Keratinocyte (primary cell): ENCODE data around the gene DNAH11. TPM values are rescaled to one million over a fixed set of nuclear protein-coding genes. Genes with fewer than 3 reads are reported as not detected.

Source experiments
- DNase-seq: peaks from one replicate; pipeline ENCODE4 v3.0.0-alpha.2; 2011; ENCODE audit warnings: low read depth, missing footprints, low spot score
- FAIRE-seq: peaks from 2 replicates; lab custom pipeline; 2011; peaks lifted over from hg19 to GRCh38; lab: Jason Lieb, UNC
- H2AFZ ChIP-seq: 2 replicates; pipeline ENCODE4 v1.6.0; 2012; ENCODE audit warnings: low read length, control low read depth, inconsistent platforms; ENCODE audit not compliant: control insufficient read depth
- H3K27ac ChIP-seq: 2 replicates; pipeline ENCODE4 v1.5.1; 2011; ENCODE audit warnings: low read length; ENCODE audit not compliant: control insufficient read depth, insufficient read depth
- H3K27me3 ChIP-seq: 3 replicates; pipeline ENCODE4 v1.6.0; 2011; ENCODE audit warnings: low read length; ENCODE audit not compliant: control insufficient read depth, insufficient read depth; ENCODE audit errors: extremely low read depth
- H3K36me3 ChIP-seq, 2 experiments: 2 replicates in 1 of 2; 3 replicates in 1 of 2; pipeline ENCODE4 v1.5.1; 2011; ENCODE audit warnings: low read length in 2 of 2, mild to moderate bottlenecking in 1 of 2; ENCODE audit not compliant: control insufficient read depth in 2 of 2, insufficient read depth in 2 of 2; ENCODE audit errors: extremely low read depth in 1 of 2
- H3K4me1 ChIP-seq: 3 replicates; pipeline ENCODE4 v1.5.1; 2011; ENCODE audit warnings: low read length; ENCODE audit not compliant: control insufficient read depth, insufficient read depth; ENCODE audit errors: extremely low read depth
- H3K4me2 ChIP-seq: 3 replicates; pipeline ENCODE4 v1.6.0; 2011; ENCODE audit warnings: low read depth, low read length; ENCODE audit not compliant: control insufficient read depth, insufficient read depth; ENCODE audit errors: extremely low read depth
- H3K4me3 ChIP-seq, 3 experiments: fragments of 200-600 bp in 1 of 3; sonication (generic) in 1 of 3; 2 replicates in 2 of 3; 3 replicates in 1 of 3; pipeline ENCODE4 v1.5.1; 2011 to 2016; ENCODE audit warnings: low read length in 3 of 3, mild to moderate bottlenecking in 3 of 3, control low read depth in 2 of 3, inconsistent platforms in 1 of 3, low read depth in 1 of 3, mixed read lengths in 1 of 3, mixed run types in 1 of 3, moderate library complexity in 1 of 3; ENCODE audit not compliant: control insufficient read depth in 2 of 3, insufficient read depth in 2 of 3; ENCODE audit errors: extremely low read depth in 1 of 3
- H3K79me2 ChIP-seq: 2 replicates; pipeline ENCODE4 v1.6.0; 2012; ENCODE audit warnings: low read length; ENCODE audit not compliant: control insufficient read depth, insufficient read depth
- H3K9ac ChIP-seq: 3 replicates; pipeline ENCODE4 v1.6.0; 2011; ENCODE audit warnings: low read length; ENCODE audit not compliant: control insufficient read depth, insufficient read depth; ENCODE audit errors: extremely low read depth
- H3K9me1 ChIP-seq: 3 replicates; pipeline ENCODE4 v1.6.0; 2011; ENCODE audit warnings: low read length; ENCODE audit not compliant: control insufficient read depth, insufficient read depth; ENCODE audit errors: extremely low read depth
- H3K9me3 ChIP-seq: 2 replicates; pipeline ENCODE4 v1.5.1; 2012; ENCODE audit warnings: low read depth, low read length; ENCODE audit not compliant: control insufficient read depth
- H4K20me1 ChIP-seq: 3 replicates; pipeline ENCODE4 v1.6.0; 2011; ENCODE audit warnings: low read length; ENCODE audit not compliant: control insufficient read depth, insufficient read depth; ENCODE audit errors: extremely low read depth
- EZH2 ChIP-seq: IDR thresholded peaks from one replicate; pipeline ENCODE4 v1.6.1; 2012; ENCODE audit warnings: inconsistent platforms, mild to moderate bottlenecking, low read length, moderate library complexity
- dilution Hi-C: fragments of 300-500 bp; cut with MboI; formaldehyde crosslinking; loops from one replicate; pipeline ENCODE4 v1.7.0; 2020; ENCODE audit warnings: low sequenced_read_pairs; ENCODE audit not compliant: extremely low pct_ligation_motif_present
- polyA plus RNA-seq, 5 experiments: library from polyadenylated mRNA; depleted of rRNA in 3 of 5; stranded (reverse) in 3 of 5; stranded (forward) in 1 of 5; unstranded in 1 of 5; fragments of >200 nt; gene quantifications; 1 replicate in 1 of 5; 2 replicates in 3 of 5; 3 replicates in 1 of 5; pipeline versions ENCODE4 v1.2.1 to v1.2.3, GENCODE V29; 2011 to 2012; ENCODE audit warnings: missing spikeins in 2 of 5, low read depth in 1 of 5, low replicate concordance in 1 of 5
- TF ChIP-seq, protein P1 (sequence below), 3 experiments: IDR thresholded peaks in 1 of 3; conservative IDR thresholded peaks in 1 of 3; optimal IDR thresholded peaks in 1 of 3; 2 replicates in 2 of 3; 3 replicates in 1 of 3; pipeline versions ENCODE3 to v1.5.1; 2011; ENCODE audit warnings: low read length in 3 of 3, mild to moderate bottlenecking in 3 of 3, moderate library complexity in 2 of 3, control low read depth in 1 of 3, inconsistent platforms in 1 of 3; ENCODE audit not compliant: insufficient read depth in 2 of 3; ENCODE audit errors: extremely low read depth in 1 of 3

DNAH11 gene
- polyA plus RNA-seq, 1 donor (not counting 4 experiments of a cell fraction or from before 2014, with no cell fraction given): 0.21 TPM

DNA sequence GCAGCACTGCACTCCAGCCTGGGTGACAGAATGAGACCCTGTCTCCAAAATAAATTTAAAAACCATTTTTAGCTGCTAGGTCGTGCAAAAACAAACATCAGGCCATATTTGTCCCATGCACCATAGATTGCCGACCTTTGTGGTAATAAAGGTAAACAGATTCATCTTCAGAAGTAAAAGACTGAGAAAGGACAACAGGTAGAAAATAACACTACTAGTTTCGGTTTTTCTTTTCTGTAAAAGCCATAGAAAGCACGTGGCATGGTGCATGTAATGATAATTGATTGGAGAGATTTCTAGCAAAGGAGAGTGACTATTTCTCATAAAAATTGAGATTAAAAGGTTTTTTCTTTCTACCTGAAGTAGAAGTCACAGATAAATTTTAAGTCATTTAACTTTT is 93.9 kb downstream of the DNAH11 start:
- Histone ChIP-seq H3K4me1 (no peaks in the 10 kb centered on the region), H3K27me3 (no peaks in the 10 kb centered on the region), H3K4me2 (no peak overlapping the region), H3K9me1 (no peaks in the 10 kb centered on the region), H3K79me2 (no peaks in the 10 kb centered on the region), H3K9me3 (no peaks in the 10 kb centered on the region), H2AFZ (no peak overlapping the region), H3K27ac (no peak overlapping the region), H3K4me3 (no peak overlapping the region), H3K36me3 (no peaks in the 10 kb centered on the region), H4K20me1 (no peaks in the 10 kb centered on the region), H3K9ac (no peak overlapping the region)
- TF ChIP-seq EZH2: no peak
- TF ChIP-seq, protein P1, sequence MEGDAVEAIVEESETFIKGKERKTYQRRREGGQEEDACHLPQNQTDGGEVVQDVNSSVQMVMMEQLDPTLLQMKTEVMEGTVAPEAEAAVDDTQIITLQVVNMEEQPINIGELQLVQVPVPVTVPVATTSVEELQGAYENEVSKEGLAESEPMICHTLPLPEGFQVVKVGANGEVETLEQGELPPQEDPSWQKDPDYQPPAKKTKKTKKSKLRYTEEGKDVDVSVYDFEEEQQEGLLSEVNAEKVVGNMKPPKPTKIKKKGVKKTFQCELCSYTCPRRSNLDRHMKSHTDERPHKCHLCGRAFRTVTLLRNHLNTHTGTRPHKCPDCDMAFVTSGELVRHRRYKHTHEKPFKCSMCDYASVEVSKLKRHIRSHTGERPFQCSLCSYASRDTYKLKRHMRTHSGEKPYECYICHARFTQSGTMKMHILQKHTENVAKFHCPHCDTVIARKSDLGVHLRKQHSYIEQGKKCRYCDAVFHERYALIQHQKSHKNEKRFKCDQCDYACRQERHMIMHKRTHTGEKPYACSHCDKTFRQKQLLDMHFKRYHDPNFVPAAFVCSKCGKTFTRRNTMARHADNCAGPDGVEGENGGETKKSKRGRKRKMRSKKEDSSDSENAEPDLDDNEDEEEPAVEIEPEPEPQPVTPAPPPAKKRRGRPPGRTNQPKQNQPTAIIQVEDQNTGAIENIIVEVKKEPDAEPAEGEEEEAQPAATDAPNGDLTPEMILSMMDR (optimal IDR thresholded peaks at IDR 0.05 in 1 of 3, IDR thresholded peaks at IDR 0.05 in 1 of 3, conservative IDR thresholded peaks at IDR 0.05 in 1 of 3; ENCODE audit: extremely low read depth in 1 of 3, insufficient read depth in 2 of 3, low read length in 3 of 3): no peak
- FAIRE-seq (no peak), DNase-seq (no peak)
- dilution Hi-C loops: no loop called here

DNA sequence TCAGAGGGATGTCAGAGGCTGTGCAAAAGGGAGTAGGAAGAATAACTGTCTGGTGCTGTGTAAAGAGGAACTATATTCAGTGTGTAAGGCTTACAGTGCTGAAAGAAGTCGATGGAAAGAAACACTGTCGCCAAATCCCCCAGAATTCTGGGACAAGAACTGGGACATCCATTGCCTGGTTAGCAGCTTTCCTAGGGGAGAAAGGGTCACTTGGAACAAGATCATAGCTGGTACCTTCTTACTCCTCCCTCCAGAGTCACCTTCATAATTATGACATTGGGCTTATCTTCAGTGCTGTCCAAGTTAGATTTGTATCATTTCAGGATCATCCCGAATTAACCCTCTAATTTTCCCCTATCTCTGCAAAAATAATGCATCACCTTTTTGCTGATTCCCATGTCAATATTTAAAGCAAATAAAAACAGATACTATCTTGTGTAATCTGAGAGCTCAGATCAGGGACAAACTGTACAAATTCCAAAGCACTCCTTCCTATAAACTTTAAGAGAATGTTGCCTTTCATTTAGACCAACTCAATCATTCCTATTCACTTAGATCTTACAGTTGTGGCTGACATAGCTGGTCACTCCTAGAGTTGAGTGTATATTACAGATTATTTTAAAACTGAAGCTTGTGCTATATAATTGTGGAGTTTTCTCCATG is 96.5 kb downstream of the DNAH11 start:
- no peaks in the 10 kb centered on the region for H3K4me1 ChIP-seq
- H3K27me3 ChIP-seq: no peaks in the 10 kb centered on the region
- no peaks in the 10 kb centered on the region for H3K9me1 ChIP-seq
- H3K9me3 ChIP-seq: no peaks in the 10 kb centered on the region
- no peak overlapping the region for H3K4me2 ChIP-seq
- H2AFZ ChIP-seq: no peak overlapping the region
- H3K4me3 ChIP-seq: no peak overlapping the region
- H3K79me2 ChIP-seq: no peaks in the 10 kb centered on the region
- no peak overlapping the region for H3K9ac ChIP-seq
- H3K27ac ChIP-seq: no peak overlapping the region
- dilution Hi-C loops: no loop called here
- no peak for DNase-seq
- no peak for TF ChIP-seq EZH2
- TF ChIP-seq, protein P1 (optimal IDR thresholded peaks at IDR 0.05 in 1 of 3, IDR thresholded peaks at IDR 0.05 in 1 of 3, conservative IDR thresholded peaks at IDR 0.05 in 1 of 3; ENCODE audit: extremely low read depth in 1 of 3, insufficient read depth in 2 of 3, low read length in 3 of 3): no peak
- H3K36me3 ChIP-seq: no peaks in the 10 kb centered on the region
- no peak for FAIRE-seq
- H4K20me1 ChIP-seq: no peaks in the 10 kb centered on the region
